GM12892 (cell line): Measurements from ENCODE around the gene RORB.

Experiments used
- POLR2A ChIP-seq: IDR thresholded peaks from 2 replicates; pipeline ENCODE4 v1.6.1; 2011; ENCODE audit warnings: low read depth, low read length, control low read depth
- TAF1 ChIP-seq: IDR thresholded peaks from 2 replicates; pipeline ENCODE4 v1.6.1; 2011; ENCODE audit warnings: low read depth, mild to moderate bottlenecking, control low read depth, low read length, borderline replicate concordance

DNA sequence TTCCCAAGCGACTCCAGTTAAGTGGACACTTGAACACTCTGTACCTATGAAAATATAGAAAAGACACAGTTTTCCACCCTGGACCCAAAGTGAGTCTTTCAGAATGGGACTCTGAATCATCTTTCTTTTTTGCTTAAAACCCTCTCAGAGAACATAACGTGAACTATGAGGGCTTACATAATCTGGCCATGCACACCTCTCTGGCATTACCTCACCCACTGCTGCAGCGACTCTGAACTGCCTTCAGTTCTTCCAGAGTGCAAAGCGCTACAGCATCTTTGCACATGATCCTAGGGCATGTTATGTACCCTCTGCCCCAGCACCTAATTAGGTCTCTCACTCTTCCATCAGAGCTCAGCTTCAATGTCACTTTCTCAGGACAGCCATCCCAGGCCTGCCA, 186.2 kb downstream of the RORB start:
- no peak for TF ChIP-seq POLR2A
- no peak for TF ChIP-seq TAF1
